ENCODE measurements around the gene SRGAP2B.
"Not testable (repeated sequence)": the region's sequence is repeated elsewhere in the genome, so short reads cannot be mapped to it uniquely, and the experiment has no call there.

The SRGAP2B gene

DNA sequence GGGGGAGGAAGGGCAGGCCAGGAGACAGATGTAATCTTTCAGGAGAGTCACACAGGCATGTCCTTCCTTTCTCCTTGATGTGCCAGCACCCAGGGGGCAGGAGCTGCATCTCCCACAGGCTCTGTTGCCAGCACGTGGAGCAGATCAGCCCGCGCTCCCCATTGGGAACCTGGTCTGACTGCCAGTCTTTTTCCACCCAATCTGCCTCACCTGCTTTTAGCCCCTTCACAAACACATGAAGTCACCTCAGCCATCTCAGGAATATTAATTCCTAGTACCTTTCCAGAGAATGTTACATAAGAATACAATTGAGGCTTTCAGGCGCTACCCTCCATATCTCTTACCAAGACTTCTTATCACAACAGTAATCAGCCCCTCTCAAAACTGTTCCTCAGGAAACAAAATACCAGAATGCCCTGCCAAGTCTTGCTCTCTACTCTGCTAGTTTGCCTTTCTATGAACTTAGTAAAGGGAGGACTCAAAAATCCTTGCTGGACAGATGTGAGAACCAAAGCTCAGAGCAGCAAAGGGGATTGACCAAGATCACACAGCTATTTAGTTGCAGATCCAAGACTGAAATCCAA lies 94.3 kb downstream of the SRGAP2B start:
- not testable (repeated sequence) for DNase-seq (ENCODE audit: low read depth); H3K27me3 ChIP-seq (replicated peaks; ENCODE audit: control insufficient read depth, insufficient read depth, low read length); H3K36me3 ChIP-seq (ENCODE audit: control insufficient read depth, insufficient read depth, low read length, severe bottlenecking); H3K9ac ChIP-seq (ENCODE audit: low read length); H3K9me3 ChIP-seq (ENCODE audit: control insufficient read depth, low read length); H3K4me1 ChIP-seq (ENCODE audit: control insufficient read depth, insufficient read depth, low read length); H3K4me3 ChIP-seq (ENCODE audit: low read length)

DNA sequence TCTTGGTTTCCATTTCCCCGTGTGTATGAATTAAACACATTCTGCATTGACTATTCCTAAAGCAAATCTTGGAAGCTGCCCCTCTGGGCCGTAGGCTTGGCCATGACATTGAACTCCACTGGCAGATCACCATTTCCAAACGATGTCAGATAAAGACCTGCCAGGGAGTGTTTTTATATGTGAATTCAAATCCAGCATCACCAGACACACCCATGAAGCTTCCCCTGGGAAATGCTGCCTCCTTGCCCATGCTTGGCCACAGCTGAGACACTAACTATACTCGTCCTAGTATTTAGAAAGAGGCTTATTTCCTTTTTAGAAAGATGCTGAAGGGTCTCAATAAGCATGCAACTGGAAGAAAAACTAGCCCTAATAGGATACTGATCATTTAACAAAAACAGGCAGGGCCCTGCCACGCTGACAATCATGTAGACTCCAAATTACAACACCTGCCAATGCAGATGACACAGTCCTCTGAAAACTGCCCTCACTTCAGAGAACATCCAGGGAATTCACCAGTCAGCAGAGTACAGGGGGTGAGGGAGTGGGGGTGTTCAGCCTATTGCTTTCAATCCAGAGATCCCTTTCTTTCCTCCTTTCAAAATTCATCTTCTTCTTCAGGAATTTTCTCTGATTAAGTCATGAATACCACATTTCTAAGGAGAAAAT lies 94.9 kb downstream of the SRGAP2B start:
- not testable (repeated sequence) for H3K9me3 ChIP-seq (ENCODE audit: control insufficient read depth, low read length); DNase-seq (ENCODE audit: low read depth); H3K9ac ChIP-seq (ENCODE audit: low read length); H3K27me3 ChIP-seq (replicated peaks; ENCODE audit: control insufficient read depth, insufficient read depth, low read length); H3K4me3 ChIP-seq (ENCODE audit: low read length); H3K36me3 ChIP-seq (ENCODE audit: control insufficient read depth, insufficient read depth, low read length, severe bottlenecking); H3K4me1 ChIP-seq (ENCODE audit: control insufficient read depth, insufficient read depth, low read length)

DNA sequence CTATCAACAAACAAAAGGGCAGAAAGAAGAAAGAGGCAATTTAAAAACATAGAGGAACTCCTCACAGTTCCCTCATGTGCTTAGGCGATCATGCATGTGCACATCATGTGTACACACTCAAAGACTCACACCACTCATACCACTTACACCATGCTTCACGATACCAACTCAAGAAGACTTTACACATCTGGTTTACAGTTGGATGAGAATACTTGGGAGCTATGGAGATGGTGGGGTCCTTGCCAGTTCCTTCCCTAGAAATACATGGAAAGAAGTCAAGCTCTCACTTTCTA lies 96.2 kb downstream of the SRGAP2B start:
- not testable (repeated sequence) for H3K36me3 ChIP-seq (ENCODE audit: control insufficient read depth, insufficient read depth, low read length, severe bottlenecking); H3K9ac ChIP-seq (ENCODE audit: low read length); H3K27me3 ChIP-seq (replicated peaks; ENCODE audit: control insufficient read depth, insufficient read depth, low read length); DNase-seq (ENCODE audit: low read depth); H3K4me3 ChIP-seq (ENCODE audit: low read length); H3K9me3 ChIP-seq (ENCODE audit: control insufficient read depth, low read length); H3K4me1 ChIP-seq (ENCODE audit: control insufficient read depth, insufficient read depth, low read length)

DNA sequence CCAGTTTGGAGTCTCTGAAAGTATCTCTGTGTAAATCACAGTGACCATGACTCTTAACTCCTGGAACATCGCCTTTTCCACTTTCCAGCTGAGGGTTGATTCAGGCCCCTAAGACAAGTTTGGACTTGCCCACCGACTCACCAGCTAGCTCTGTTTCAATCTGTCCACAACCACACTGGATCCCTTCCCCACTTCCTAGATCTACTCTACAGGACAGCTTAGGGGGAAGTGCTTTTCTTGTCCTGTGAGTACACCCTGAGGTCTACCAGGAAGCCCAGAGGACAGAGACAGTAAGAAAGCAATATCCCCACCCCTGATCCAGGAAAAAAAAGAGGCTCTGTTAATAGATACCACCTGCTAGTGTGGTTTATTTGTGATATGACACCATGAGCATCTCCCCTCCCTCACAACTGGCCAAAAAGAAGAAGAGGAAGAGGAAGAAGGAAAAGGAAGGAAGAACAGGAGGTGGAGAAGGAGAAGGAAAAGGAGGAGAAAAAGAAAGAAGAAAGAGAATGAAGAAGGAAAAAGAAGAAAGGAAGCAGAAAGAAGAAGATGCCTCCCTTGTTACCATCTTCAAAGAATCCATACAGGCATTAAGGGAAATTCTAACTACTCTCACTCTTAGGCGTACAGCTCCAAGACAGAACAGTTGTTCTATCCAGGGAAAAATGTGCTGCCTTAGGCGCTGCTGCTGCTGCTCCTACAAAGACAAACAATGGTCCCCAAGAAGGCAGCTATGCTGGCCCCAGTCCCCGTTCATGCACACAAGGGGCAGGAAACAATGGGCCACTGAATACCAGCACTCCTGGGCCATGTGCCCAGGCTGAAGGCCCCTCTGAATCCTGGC lies 96.8 kb downstream of the SRGAP2B start:
- not testable (repeated sequence) for H3K4me3 ChIP-seq (ENCODE audit: low read length); H3K4me1 ChIP-seq (ENCODE audit: control insufficient read depth, insufficient read depth, low read length); H3K27me3 ChIP-seq (replicated peaks; ENCODE audit: control insufficient read depth, insufficient read depth, low read length); H3K9ac ChIP-seq (ENCODE audit: low read length); DNase-seq (ENCODE audit: low read depth); H3K9me3 ChIP-seq (ENCODE audit: control insufficient read depth, low read length); H3K36me3 ChIP-seq (ENCODE audit: control insufficient read depth, insufficient read depth, low read length, severe bottlenecking)

DNA sequence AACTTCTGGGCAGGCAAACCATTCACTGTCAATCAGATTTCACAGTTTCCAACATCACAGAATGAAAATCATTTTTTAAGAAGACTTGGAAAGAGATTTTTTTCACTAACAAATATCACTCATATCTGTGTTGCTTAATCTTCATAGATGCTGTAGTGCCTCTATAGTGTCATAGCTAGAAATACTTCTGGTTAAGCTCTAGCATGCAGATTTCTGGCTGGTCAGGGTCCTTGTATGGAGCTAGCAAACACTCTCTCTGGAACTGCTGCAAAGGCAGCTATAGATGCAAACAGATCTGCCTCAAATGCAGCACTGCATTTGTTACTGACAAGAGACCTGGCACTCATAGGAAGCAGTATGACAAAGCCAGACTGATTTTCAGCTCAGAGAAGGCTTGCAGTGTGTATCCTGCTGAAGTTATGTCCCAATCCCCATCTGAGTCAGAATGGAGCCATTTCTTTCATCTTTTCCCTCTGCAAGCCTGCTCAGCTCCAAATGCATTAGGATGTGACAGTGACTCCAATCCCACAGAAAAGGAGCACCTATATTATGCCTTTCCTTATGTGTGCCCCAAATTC lies 99.2 kb downstream of the SRGAP2B start:
- peak; percentile 50 for DNase-seq (ENCODE audit: low read depth)
- H3K9ac ChIP-seq (ENCODE audit: low read length) = not testable (repeated sequence)

DNA sequence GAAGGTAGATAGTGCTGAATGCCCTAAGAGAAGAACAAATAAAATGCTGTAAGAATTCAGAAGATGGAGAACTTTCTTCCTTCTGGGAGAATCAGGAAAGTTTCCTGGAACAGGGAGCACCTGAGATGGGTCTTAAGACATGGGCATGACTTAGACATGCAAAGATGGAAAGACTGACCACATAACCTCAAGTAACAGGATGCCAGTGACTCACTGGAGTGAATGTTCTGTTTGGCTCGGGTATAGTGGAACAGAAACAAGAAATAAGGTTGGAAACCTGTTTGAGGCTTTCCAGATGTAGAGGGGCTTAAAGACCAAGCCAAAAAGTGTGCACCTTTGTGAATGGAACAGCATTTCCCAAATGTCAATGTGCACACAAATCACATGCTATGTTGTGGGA lies 102.2 kb downstream of the SRGAP2B start:
- H3K4me3 ChIP-seq (ENCODE audit: low read length); H3K36me3 ChIP-seq (ENCODE audit: control insufficient read depth, insufficient read depth, low read length, severe bottlenecking); H3K4me1 ChIP-seq (ENCODE audit: control insufficient read depth, insufficient read depth, low read length); H3K9ac ChIP-seq (ENCODE audit: low read length); H3K9me3 ChIP-seq (ENCODE audit: control insufficient read depth, low read length); H3K27me3 ChIP-seq (replicated peaks; ENCODE audit: control insufficient read depth, insufficient read depth, low read length): not testable (repeated sequence)
- peak; percentile 55 for DNase-seq (ENCODE audit: low read depth)

More for the DNA sequence above, 99.2 kb downstream of the SRGAP2B start:
- H3K27me3 ChIP-seq (replicated peaks; ENCODE audit: control insufficient read depth, insufficient read depth, low read length); H3K4me1 ChIP-seq (ENCODE audit: control insufficient read depth, insufficient read depth, low read length); H3K36me3 ChIP-seq (ENCODE audit: control insufficient read depth, insufficient read depth, low read length, severe bottlenecking); H3K9me3 ChIP-seq (ENCODE audit: control insufficient read depth, low read length); H3K4me3 ChIP-seq (ENCODE audit: low read length): not testable (repeated sequence)

DNA sequence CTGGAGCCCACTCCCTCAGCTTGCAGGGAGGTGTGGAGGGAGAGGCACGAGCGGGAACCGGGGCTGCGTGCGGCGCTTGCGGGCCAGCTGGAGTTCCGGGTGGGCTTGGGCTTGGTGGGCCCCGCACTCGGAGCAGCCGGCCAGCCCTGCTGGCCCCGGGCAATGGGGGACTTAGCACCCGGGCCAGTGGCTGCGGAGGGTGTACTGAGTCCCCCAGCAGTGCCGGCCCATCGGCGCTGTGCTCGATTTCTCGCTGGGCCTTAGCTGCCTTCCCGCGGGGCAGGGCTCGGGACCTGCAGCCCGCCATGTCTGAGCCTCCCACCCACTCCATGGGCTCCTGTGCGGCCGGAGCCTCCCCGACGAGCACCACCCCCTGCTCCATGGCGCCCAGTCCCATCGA lies 104.5 kb downstream of the SRGAP2B start:
- not testable (repeated sequence) for H3K4me3 ChIP-seq (ENCODE audit: low read length); DNase-seq (ENCODE audit: low read depth); H3K36me3 ChIP-seq (ENCODE audit: control insufficient read depth, insufficient read depth, low read length, severe bottlenecking); H3K9me3 ChIP-seq (ENCODE audit: control insufficient read depth, low read length); H3K27me3 ChIP-seq (replicated peaks; ENCODE audit: control insufficient read depth, insufficient read depth, low read length); H3K4me1 ChIP-seq (ENCODE audit: control insufficient read depth, insufficient read depth, low read length); H3K9ac ChIP-seq (ENCODE audit: low read length)

DNA sequence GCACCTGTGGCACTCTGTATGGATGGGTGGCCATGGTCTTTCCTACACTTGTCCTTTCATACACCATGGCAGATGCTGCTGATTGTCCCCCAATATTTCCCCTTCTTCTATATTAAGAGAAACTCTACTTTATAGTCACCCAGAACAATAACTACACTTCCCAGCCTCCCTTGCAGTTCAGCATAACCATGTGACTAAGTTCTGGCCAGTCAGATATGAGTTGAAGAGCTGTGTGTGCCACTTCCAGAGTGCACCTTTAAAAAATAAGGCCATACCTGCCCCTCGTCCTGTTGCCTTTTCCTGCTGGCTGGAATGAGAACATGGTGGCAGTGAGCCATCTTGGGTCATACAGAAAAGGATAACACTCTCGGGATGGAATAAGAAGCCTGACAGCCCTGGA lies 108.0 kb downstream of the SRGAP2B start:
- DNase-seq (ENCODE audit: low read depth); H3K4me3 ChIP-seq (ENCODE audit: low read length); H3K9me3 ChIP-seq (ENCODE audit: control insufficient read depth, low read length); H3K36me3 ChIP-seq (ENCODE audit: control insufficient read depth, insufficient read depth, low read length, severe bottlenecking); H3K27me3 ChIP-seq (replicated peaks; ENCODE audit: control insufficient read depth, insufficient read depth, low read length); H3K4me1 ChIP-seq (ENCODE audit: control insufficient read depth, insufficient read depth, low read length); H3K9ac ChIP-seq (ENCODE audit: low read length): not testable (repeated sequence)

DNA sequence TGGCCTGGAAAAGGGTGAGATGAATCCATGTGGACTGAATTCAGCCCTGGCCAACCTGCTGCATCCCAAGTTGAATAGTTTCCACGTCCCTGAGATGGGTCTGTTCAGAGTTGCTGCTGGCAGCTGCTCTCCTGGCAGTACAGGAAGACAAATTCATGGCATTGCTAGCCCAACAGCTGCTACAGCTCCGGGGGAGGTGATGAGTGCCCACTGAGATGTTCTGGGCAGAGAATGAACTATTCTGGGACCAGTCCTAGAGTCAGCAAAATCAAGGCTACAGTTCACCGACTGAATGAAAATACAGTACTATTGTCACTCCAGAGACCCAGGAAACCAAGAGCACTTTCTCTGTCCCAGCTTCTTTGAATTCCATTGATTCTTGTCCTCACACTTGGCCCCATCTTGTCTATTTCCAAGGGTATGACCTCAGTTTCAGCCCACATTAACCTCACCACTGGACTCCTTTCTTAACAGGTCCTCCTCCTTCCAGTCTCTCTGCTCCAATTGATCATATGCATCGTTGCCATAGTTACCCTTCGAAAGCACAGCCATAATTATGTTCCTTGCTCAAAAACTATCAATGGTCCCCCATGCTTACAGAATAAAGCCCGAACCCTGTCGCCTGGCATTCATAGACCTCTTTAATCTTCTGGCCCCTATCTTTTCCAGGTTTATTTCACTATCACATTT lies 108.8 kb downstream of the SRGAP2B start:
- not testable (repeated sequence) for H3K36me3 ChIP-seq (ENCODE audit: control insufficient read depth, insufficient read depth, low read length, severe bottlenecking); H3K4me3 ChIP-seq (ENCODE audit: low read length); H3K9me3 ChIP-seq (ENCODE audit: control insufficient read depth, low read length); H3K4me1 ChIP-seq (ENCODE audit: control insufficient read depth, insufficient read depth, low read length); H3K9ac ChIP-seq (ENCODE audit: low read length); H3K27me3 ChIP-seq (replicated peaks; ENCODE audit: control insufficient read depth, insufficient read depth, low read length); DNase-seq (ENCODE audit: low read depth)

DNA sequence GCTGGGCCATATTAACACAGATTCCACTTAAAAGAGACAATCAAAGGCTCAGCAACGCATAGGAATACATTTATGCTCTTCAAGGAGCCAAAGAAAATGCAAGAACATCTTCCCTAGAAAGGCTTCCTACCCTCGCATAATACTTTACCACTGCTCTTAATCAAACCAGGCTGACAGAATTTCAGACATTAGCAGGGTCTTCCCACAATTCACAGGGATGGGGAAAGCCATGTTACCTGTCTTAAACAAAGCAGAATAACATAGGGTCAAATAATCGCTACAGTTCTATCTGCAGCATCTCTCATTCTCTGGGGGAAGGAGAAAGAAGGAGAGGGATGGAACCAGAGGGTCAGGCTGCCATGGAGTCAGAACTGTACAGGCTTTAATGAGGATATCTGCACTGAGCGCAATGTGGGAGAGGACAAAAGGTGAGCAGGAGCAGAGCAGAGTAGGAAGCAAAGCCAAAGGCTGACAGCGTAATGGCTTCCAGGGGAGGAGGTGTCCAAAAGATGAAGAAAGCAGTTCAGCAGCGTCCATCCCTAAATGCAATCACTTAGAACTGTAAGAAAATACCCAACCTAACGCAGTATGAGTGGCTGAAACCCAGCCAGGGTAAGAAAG lies 109.5 kb downstream of the SRGAP2B start:
- not testable (repeated sequence) for H3K9ac ChIP-seq (ENCODE audit: low read length); H3K36me3 ChIP-seq (ENCODE audit: control insufficient read depth, insufficient read depth, low read length, severe bottlenecking); H3K4me1 ChIP-seq (ENCODE audit: control insufficient read depth, insufficient read depth, low read length); DNase-seq (ENCODE audit: low read depth); H3K4me3 ChIP-seq (ENCODE audit: low read length); H3K27me3 ChIP-seq (replicated peaks; ENCODE audit: control insufficient read depth, insufficient read depth, low read length); H3K9me3 ChIP-seq (ENCODE audit: control insufficient read depth, low read length)
